Measurements from ENCODE around the gene TMTC1.

The TMTC1 gene

GRCh38 chr12:29497588-29497987 is 286.2 kb downstream of the TMTC1 start, which contains the start of gene OVCH1:
Gene OVCH1, minus strand, starts transcription at chr12:29497686. Its CDS starts 0 bp downstream, at chr12:29497686.
- in situ Hi-C loops (cut with HindIII; ENCODE audit: low sequenced_read_pairs), result no loop called here

GRCh38 chr12:29492891-29493290 is 290.9 kb downstream of the TMTC1 start:
- in situ Hi-C loops (cut with HindIII; ENCODE audit: low sequenced_read_pairs), result no loop called here

- in situ Hi-C loops (cut with HindIII; ENCODE audit: low sequenced_read_pairs), result no loop called here
These were observed 296.8 kb downstream of the TMTC1 start for GRCh38 chr12:29486972-29487371.

GRCh38 chr12:29463198-29463597 is 320.5 kb downstream of the TMTC1 start:
- in situ Hi-C loops (cut with HindIII; ENCODE audit: low sequenced_read_pairs), result no loop called here

- in situ Hi-C loops (cut with HindIII; ENCODE audit: low sequenced_read_pairs), result no loop called here
These were observed 323.7 kb downstream of the TMTC1 start for GRCh38 chr12:29460082-29460481.

- in situ Hi-C loops (cut with HindIII; ENCODE audit: low sequenced_read_pairs), result no loop called here
These were observed 328.7 kb downstream of the TMTC1 start for GRCh38 chr12:29455087-29455486.

GRCh38 chr12:29451888-29452287 is 331.9 kb downstream of the TMTC1 start:
- in situ Hi-C loops (cut with HindIII; ENCODE audit: low sequenced_read_pairs), result no loop called here

Measured in DLD1 (cell line).